Thyroid gland (tissue), 4 donors: Measurements from ENCODE around the gene ABHD12B.

Experiments
- POLR2A ChIP-seq, 2 donors: fragments of 450-650 bp; IDR thresholded peaks; one replicate each; pipeline ENCODE4 v1.6.1; 2017; ENCODE audit warnings: antibody characterized with exemption in 2 of 2, mild to moderate bottlenecking in 2 of 2, moderate library complexity in 1 of 2
- TF ChIP-seq, protein P1 (sequence below), 6 experiments: fragments of 200-600 bp in 3 of 6; fragments of 450-650 bp in 3 of 6; sonication (generic) in 3 of 6; IDR thresholded peaks; one replicate each; pipeline ENCODE4 v1.5.1; 2016 to 2019; ENCODE audit warnings: antibody characterized with exemption in 6 of 6, mild to moderate bottlenecking in 2 of 6, inconsistent platforms in 1 of 6, moderate library complexity in 1 of 6

DNA sequence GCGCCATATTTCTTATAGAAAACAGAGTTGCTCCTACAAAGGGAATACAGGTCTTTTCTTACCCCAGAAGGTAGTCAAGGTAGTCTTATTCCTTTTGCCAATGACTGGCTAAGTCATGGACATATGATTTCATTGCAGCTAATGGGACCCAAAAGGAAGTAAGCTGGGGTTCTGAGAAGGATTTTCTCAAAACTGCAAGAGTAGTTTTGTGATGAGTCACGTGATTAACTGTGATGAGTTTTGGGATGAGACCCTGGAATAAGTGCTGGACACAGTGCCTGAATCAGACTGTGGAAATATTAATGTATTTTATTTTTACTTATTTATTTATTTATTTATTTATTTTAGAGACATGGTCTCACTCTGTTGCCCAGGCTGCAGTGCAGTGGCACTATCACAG is 27.5 kb upstream of the ABHD12B start:
- no peak for TF ChIP-seq POLR2A (IDR thresholded peaks at IDR 0.05)
- TF ChIP-seq, protein P1, sequence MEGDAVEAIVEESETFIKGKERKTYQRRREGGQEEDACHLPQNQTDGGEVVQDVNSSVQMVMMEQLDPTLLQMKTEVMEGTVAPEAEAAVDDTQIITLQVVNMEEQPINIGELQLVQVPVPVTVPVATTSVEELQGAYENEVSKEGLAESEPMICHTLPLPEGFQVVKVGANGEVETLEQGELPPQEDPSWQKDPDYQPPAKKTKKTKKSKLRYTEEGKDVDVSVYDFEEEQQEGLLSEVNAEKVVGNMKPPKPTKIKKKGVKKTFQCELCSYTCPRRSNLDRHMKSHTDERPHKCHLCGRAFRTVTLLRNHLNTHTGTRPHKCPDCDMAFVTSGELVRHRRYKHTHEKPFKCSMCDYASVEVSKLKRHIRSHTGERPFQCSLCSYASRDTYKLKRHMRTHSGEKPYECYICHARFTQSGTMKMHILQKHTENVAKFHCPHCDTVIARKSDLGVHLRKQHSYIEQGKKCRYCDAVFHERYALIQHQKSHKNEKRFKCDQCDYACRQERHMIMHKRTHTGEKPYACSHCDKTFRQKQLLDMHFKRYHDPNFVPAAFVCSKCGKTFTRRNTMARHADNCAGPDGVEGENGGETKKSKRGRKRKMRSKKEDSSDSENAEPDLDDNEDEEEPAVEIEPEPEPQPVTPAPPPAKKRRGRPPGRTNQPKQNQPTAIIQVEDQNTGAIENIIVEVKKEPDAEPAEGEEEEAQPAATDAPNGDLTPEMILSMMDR (IDR thresholded peaks at IDR 0.05) = no peak
